GM19324 (cell line): ENCODE results near the gene CERT1.
"Not testable (repeated sequence)": the region's sequence is repeated elsewhere in the genome, so short reads cannot be mapped to it uniquely, and the experiment has no call there.

ENCODE experiments used
- ATAC-seq: cut with Tn5 transposase; IDR thresholded peaks from one replicate; pipeline ENCODE4 v1.9.1; 2021; ENCODE audit warnings: mild to moderate bottlenecking, moderate library complexity; ENCODE audit not compliant: unreplicated experiment, low FRiP score

CERT1 gene

DNA sequence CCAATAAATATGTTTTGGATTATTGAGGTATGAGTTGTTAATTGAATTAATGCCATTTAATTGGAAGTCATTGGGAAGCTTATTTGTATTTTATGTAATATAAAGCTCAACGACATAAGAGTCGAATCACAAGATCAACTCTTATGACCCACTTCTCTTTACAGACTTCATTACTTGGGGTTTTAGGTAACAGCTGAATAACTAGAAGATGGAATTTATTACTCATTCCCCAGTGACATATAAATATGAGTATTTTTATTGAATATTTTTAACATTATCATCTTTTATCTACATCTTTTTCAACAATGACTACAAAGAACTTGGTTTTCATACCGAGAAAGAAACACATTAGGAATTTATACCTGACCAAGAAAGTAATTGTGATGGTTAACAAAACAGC, 153.3 kb downstream of the CERT1 start:
- no peak for ATAC-seq

GRCh38 chr5:75356719-75357118, 154.7 kb downstream of the CERT1 start:
- ATAC-seq = no peak

DNA sequence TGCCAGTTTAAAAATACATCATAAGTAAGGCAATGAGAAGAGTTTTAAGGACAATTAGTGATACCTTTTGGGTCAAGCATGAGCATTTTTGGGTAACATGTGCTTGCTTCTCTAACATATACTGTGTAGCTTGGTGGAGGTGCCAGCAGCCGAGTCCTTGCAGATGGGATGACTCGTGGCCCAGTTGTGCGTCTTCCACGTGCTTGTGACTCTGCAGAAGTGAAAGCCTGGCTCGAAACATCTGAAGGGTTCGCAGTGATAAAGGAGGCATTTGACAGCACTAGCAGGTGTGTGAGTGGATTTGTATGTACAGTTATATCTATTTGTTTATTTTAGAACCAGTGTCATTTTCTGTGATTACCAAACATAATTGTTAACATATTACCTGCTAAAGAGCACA, 156.2 kb downstream of the CERT1 start:
- ATAC-seq = no peak

DNA sequence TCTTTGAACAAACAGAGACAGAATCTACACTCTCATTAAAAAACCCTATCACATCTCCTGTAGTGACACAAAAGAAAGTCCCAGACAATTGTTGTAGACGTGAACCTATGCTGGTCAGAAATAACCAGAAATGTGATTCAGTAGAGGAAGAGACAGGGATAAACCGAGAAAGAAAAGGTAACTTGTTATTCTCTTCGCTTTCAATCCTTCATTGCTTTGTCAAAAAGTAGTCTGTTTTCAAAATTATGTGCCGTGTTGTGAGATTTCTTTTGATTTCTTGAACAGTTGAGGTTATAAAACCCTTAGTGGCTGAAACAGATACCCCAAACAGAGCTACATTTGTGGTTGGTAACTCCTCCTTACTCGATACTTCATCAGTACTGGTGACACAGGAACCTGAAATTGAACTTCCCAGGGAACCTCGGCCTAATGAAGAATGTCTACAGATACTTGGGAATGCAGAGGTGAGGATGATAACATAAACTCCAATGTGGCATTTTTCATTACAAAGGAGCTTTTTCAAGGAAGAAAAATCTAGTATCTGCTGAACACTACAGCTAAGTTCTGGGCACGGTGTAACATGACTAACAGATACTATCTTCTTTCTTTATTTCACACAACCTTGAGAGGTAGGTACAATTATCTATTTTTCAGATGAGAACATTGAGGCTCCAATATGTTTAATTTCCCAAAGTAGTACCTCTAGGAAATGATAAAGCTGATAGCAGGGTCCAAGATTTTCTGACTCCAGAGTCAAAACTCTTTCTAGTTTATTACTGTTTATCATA, 160.1 kb downstream of the CERT1 start:
- ATAC-seq = no peak

- ATAC-seq = no peak
Measured at GRCh38 chr5:75349663-75350062, 161.8 kb downstream of the CERT1 start.

- no peak for ATAC-seq
Measured at GRCh38 chr5:75348241-75348640, 163.2 kb downstream of the CERT1 start.

- ATAC-seq = no peak
Measured at GRCh38 chr5:75342836-75343235, 168.6 kb downstream of the CERT1 start.

DNA sequence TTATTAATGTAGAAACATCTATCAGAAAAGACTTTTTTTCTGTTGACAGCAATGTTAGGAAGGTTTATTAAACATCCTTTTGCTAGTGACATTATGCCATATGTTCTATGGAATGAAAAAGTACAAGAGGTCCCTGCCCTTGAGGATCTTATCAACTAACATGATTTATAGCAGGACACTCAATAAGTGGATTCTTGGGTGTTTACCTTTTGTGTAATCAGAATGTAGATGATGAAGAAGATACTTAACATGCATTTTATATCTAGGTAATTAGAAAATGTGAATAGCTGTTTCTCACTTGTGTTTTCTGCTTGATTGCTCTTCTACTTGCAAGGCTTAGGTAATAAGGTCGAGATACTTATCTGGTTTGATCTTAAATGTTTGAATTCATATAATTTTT, 169.5 kb downstream of the CERT1 start:
- ATAC-seq = no peak

DNA sequence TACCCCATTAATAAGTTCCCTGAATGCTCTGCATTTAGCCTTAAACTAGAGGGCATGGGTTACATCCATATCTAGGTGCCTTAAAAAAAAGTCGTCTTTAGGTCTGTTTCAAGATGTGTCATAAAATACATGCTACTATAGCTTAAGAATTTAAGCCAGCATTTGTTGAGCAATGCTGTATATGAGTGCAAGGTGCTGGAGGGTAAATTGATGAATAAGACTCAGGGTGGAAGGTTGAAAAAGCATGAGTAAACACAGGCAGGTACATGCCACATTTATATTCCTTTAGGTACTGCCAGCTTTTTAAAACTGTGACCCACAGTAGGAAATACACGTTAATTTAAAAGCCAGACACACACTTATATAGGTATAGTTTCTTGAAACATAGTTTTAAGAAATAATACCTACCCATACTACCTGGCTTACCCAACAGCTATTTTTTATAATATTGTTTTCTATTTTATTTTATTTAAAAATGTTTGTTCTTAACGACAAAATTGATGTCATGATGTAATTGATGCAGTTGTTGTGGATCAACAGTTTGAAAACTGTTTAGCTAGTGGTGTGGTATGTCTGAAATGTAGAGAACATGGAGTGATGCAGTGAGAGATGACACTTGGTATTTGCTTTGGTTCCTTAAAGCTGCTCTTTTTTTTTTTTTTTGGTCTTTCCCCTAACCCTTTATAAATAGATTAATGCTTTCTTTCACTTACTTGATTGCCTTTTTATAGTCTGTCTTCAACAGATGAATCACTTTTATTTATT, 170.5 kb downstream of the CERT1 start:
- no peak for ATAC-seq

DNA sequence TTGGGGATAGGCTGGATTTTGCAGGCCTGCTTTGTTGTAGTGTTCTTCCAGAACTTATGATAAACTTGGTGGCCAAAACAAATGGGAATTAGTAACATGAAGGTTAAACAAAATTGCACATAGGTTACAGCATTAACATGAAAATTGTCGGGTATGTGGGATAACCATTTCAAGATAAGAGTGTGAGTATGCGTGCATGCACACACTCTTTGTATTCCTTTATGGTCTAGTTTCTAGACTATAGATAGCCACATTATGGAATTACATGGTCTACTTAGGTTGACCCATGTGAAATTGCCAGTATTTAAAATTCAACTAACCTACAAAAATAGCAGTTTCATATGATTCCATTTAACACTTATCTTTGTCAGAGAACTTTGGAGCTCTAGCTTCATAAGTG, 173.0 kb downstream of the CERT1 start:
- no peak for ATAC-seq

DNA sequence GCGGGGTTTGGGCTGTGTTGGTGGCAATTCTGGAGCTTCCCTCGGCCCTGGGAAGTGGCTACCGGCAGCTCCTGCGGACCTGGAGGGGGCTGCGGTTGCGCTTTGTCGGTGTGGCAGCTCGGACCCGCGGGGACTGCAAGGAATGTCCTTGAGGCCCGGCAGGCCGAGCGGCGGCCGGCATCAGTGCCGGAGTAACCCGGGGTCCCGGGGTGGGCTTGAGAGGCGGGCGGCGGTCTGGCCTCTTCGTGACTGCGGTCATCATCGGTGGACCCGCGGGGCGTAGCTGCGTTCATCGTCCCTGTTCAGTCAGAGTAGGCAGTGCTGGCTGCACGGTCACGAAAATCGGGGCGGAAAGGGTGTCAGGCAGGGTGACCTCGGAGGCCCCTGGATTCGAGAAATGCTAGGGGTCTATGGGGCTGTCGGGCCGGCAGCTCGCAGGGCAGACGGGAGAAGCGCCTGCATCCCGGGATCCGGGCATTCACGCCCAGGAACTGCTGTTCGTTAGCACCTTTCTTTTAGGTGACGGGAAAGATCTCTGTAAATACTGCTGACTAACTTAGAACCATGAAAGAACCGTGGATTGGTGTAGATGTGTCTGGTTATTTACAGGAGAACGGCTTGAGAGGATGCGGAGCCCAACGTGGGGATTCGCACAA, 173.9 kb downstream of the CERT1 start:
- ATAC-seq = peak; percentile 10

DNA sequence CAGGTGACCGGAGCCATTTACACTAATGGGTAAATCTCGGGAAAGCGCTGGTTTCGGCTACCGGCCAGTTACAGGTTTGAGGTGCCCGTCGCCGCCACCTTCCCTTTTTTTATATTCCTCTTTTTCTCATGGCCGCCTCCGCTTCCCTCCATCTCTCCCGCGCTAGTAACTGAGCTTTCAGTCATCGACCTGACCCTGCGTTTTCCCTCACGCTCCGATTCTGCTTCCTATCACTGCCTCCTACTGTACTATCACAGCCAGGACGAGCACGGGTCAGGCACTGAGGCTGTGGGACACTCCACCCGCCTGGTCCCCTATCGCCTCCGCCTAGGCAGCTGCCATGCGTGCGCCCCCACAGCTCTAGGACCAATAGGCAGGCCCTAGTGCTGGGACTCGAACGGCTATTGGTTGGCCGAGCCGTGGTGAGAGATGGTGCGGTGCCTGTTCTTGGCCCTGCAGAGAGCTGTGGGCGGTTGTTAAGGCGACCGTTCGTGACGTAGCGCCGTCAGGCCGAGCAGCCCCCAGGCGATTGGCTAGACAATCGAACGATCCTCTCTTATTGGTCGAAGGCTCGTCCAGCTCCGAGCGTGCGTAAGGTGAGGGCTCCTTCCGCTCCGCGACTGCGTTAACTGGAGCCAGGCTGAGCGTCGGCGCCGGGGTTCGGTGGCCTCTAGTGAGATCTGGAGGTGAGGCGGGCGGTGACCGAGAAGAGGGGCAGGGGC, 174.7 kb downstream of the CERT1 start, which contains the start of gene HMGCR:
HMGCR (plus strand) TSS at position 606 of the 722 bp plus-strand sequence. CDS start 5,386 bp downstream, outside the sequence.
- peak; percentile 99 for ATAC-seq

GRCh38 chr5:75335952-75336614, 175.3 kb downstream of the CERT1 start:
- ATAC-seq = no peak

- no peak for ATAC-seq
Measured at GRCh38 chr5:75335486-75335885, 175.9 kb downstream of the CERT1 start.

GRCh38 chr5:75334413-75334812, 177.0 kb downstream of the CERT1 start:
- ATAC-seq = not testable (repeated sequence)

GRCh38 chr5:75333759-75334158, 177.7 kb downstream of the CERT1 start:
- ATAC-seq = not testable (repeated sequence)

- ATAC-seq = no peak
Measured at GRCh38 chr5:75331095-75332090, 180.0 kb downstream of the CERT1 start.

DNA sequence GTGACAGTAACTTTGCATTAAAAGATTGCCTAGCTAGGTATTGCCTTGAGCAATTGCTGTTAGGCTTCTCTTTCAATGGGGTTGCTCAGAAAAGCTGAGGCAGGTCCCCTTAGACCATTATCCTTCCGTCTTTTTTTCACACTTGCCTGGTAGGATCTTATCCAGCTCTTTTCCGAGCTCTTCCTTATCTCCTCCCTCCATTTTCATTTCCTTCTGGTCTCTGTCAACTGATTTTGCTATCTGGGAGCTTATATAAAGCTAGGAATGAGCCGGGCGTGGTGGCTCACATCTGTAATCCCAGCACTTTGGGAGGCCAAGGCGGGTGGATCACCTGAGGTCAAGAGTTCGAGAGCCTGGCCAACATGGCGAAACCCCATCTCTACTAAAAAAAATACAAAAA, 181.0 kb downstream of the CERT1 start:
- no peak for ATAC-seq
